Endothelial cell of umbilical vein (primary cell): Measurements from ENCODE around the gene SOX5. TPM values are rescaled to one million over a fixed set of nuclear protein-coding genes. Genes with fewer than 3 reads are reported as not detected.

Experiments used
- BruUV-seq: library from RNA; stranded (reverse); fragments of 400-500 nt; replicated peaks from 2 replicates; lab custom pipeline; 2021; lab: Mats Ljungman, UMichigan
- CTCF ChIA-PET: fragments of 300-600, 350-600 bp; sonication (Branson Sonifier 250); formaldehyde crosslinking; loops from one replicate; lab custom pipeline; 2021; ENCODE audit warnings: antibody characterized with exemption, inconsistent platforms; lab: Charles Lee
- POLR2A ChIA-PET: fragments of 300-600, 350-600 bp; sonication (Branson Sonifier 250); formaldehyde crosslinking; loops from one replicate; lab custom pipeline; 2021; ENCODE audit warnings: antibody characterized with exemption, inconsistent platforms; lab: Charles Lee
- DNase-seq: peaks from one replicate; pipeline ENCODE4 v3.0.0-alpha.2; 2011; ENCODE audit warnings: low read depth, low spot score
- FAIRE-seq: peaks from 2 replicates; lab custom pipeline; 2011; peaks lifted over from hg19 to GRCh38; lab: Jason Lieb, UNC
- H2AFZ ChIP-seq: 2 replicates; pipeline ENCODE4 v1.6.0; 2012; ENCODE audit warnings: low read depth, low read length, control low read depth, inconsistent platforms
- H3K27ac ChIP-seq: 2 replicates; pipeline ENCODE4 v1.5.1; 2011; ENCODE audit warnings: low read depth, mild to moderate bottlenecking, control low read depth, low read length, moderate library complexity; ENCODE audit not compliant: insufficient read depth
- H3K27me3 ChIP-seq, 2 experiments: 2 replicates each; pipeline versions ENCODE4 v1.6.0 to v1.6.1; 2011; ENCODE audit warnings: low read length in 2 of 2, mixed read lengths in 1 of 2; ENCODE audit not compliant: control insufficient read depth in 2 of 2, insufficient read depth in 2 of 2
- H3K36me3 ChIP-seq, 2 experiments: 2 replicates in 1 of 2; 3 replicates in 1 of 2; pipeline ENCODE4 v1.5.1; 2011; ENCODE audit warnings: low read length in 2 of 2, mild to moderate bottlenecking in 1 of 2, moderate library complexity in 1 of 2; ENCODE audit not compliant: control insufficient read depth in 2 of 2, insufficient read depth in 2 of 2; ENCODE audit errors: extremely low read depth in 1 of 2
- H3K4me1 ChIP-seq: 3 replicates; pipeline ENCODE4 v1.5.1; 2011; ENCODE audit warnings: mild to moderate bottlenecking, low read length; ENCODE audit not compliant: control insufficient read depth, insufficient read depth; ENCODE audit errors: extremely low read depth
- H3K4me2 ChIP-seq: 2 replicates; pipeline ENCODE4 v1.6.1; 2011; ENCODE audit warnings: low read length, control low read depth, mixed read lengths; ENCODE audit not compliant: insufficient read depth
- H3K4me3 ChIP-seq, 3 experiments: fragments of 200-600 bp in 1 of 3; sonication (generic), shearing (Covaris generic) in 1 of 3; replicated peaks in 1 of 3; 2 replicates each; pipeline ENCODE4 v1.5.1; 2011 to 2016; ENCODE audit warnings: control low read depth in 3 of 3, low read length in 3 of 3, mild to moderate bottlenecking in 2 of 3, inconsistent platforms in 1 of 3, low read depth in 1 of 3, moderate library complexity in 1 of 3; ENCODE audit not compliant: insufficient read depth in 1 of 3
- H3K79me2 ChIP-seq: 2 replicates; pipeline ENCODE4 v1.6.0; 2012; ENCODE audit warnings: low read length, inconsistent platforms; ENCODE audit not compliant: control insufficient read depth, insufficient read depth
- H3K9ac ChIP-seq: replicated peaks from 2 replicates; pipeline ENCODE3; 2011; ENCODE audit warnings: low read length, control low read depth; ENCODE audit not compliant: insufficient read depth; ENCODE audit errors: extremely low read depth
- H3K9me1 ChIP-seq: replicated peaks from 3 replicates; pipeline ENCODE4 v1.6.0; 2011; ENCODE audit warnings: mild to moderate bottlenecking, low read length; ENCODE audit not compliant: control insufficient read depth, insufficient read depth; ENCODE audit errors: extremely low read depth
- H3K9me3 ChIP-seq: replicated peaks from 2 replicates; pipeline ENCODE4 v1.5.1; 2012; ENCODE audit warnings: low read length, inconsistent platforms; ENCODE audit not compliant: control insufficient read depth, insufficient read depth
- H4K20me1 ChIP-seq: replicated peaks from 2 replicates; pipeline ENCODE3; 2011; ENCODE audit warnings: mild to moderate bottlenecking, low read length; ENCODE audit not compliant: control insufficient read depth, insufficient read depth; ENCODE audit errors: extremely low read depth
- CTCF ChIP-seq, 2 donors: IDR thresholded peaks; 1 replicate in 1 of 2; 2 replicates in 1 of 2; pipeline ENCODE4 v1.5.1; 2011; ENCODE audit warnings: low read length in 2 of 2, mild to moderate bottlenecking in 2 of 2, moderate library complexity in 2 of 2, control low read depth in 1 of 2, inconsistent platforms in 1 of 2, low read depth in 1 of 2; ENCODE audit not compliant: insufficient read depth in 1 of 2; ENCODE audit errors: extremely low read depth in 1 of 2
- EZH2 ChIP-seq: IDR thresholded peaks from 2 replicates; pipeline ENCODE4 v1.6.1; 2012; ENCODE audit warnings: borderline replicate concordance, low read depth, mild to moderate bottlenecking, moderate library complexity, low read length, inconsistent platforms; ENCODE audit not compliant: severe bottlenecking
- FOS ChIP-seq: IDR thresholded peaks from 2 replicates; pipeline ENCODE4 v1.6.1; 2011; ENCODE audit warnings: mild to moderate bottlenecking, low read length, moderate library complexity, borderline replicate concordance; ENCODE audit not compliant: insufficient read depth
- GATA2 ChIP-seq: IDR thresholded peaks from 2 replicates; pipeline ENCODE4 v1.7.0; 2011; ENCODE audit warnings: low read depth, mild to moderate bottlenecking, moderate library complexity, mixed read lengths, low read length; ENCODE audit not compliant: insufficient read length, insufficient read depth
- JUN ChIP-seq: IDR thresholded peaks from 2 replicates; pipeline ENCODE4 v1.6.1; 2011; ENCODE audit warnings: borderline replicate concordance, low read depth; ENCODE audit not compliant: insufficient read length, insufficient read depth
- MAX ChIP-seq: IDR thresholded peaks from 2 replicates; pipeline ENCODE4 v1.6.1; 2011; ENCODE audit not compliant: insufficient read depth, insufficient read length
- MYC ChIP-seq: IDR thresholded peaks from one replicate; pipeline ENCODE4 v1.6.1; 2011; ENCODE audit warnings: mild to moderate bottlenecking, low read depth, low read length
- POLR2A ChIP-seq: IDR thresholded peaks from 2 replicates; pipeline ENCODE4 v1.6.1; 2012; ENCODE audit warnings: low read depth, mild to moderate bottlenecking, control low read depth, low read length
- POLR2AphosphoS5 ChIP-seq: IDR thresholded peaks from 2 replicates; pipeline ENCODE4 v1.6.1; 2012; ENCODE audit warnings: low read depth, mild to moderate bottlenecking, control low read depth, low read length, moderate library complexity; ENCODE audit not compliant: insufficient read depth
- dilution Hi-C: fragments of 300-500 bp; cut with MboI; formaldehyde crosslinking; loops from one replicate; pipeline ENCODE4 v1.15.0; 2019; ENCODE audit warnings: low sequenced_read_pairs; ENCODE audit not compliant: extremely low pct_ligation_motif_present
- intact Hi-C: fragments of 100-400 bp; cut with micrococcal nuclease; formaldehyde crosslinking; loops from one replicate; pipeline ENCODE4 v1.10.0; 2022
- polyA plus RNA-seq, 4 experiments: library from polyadenylated mRNA; depleted of rRNA in 3 of 4; stranded (reverse) in 3 of 4; unstranded in 1 of 4; fragments of >200 nt; gene quantifications; 2 replicates each; pipeline versions ENCODE4 v1.2.1 to v1.2.3, GENCODE V29; 2011 to 2012; ENCODE audit warnings: missing spikeins in 1 of 4
- total RNA-seq: library from RNA; stranded (reverse); gene quantifications from 2 replicates; pipeline ENCODE4 v1.2.3, GENCODE V29; 2021

The SOX5 gene
- total and polyA plus RNA-seq, 2 donors (not counting 3 experiments of a cell fraction or from before 2014, with no cell fraction given), result 0.63 to 3.5 TPM

- H3K36me3 ChIP-seq, result no peaks in the 10 kb centered on the region
- no peaks in the 10 kb centered on the region for H4K20me1 ChIP-seq
- no peaks in the 10 kb centered on the region for H3K27me3 ChIP-seq
- no peaks in the 10 kb centered on the region for H3K79me2 ChIP-seq
- no peak for TF ChIP-seq EZH2
- TF ChIP-seq CTCF (IDR thresholded peaks at IDR 0.05; ENCODE audit: extremely low read depth in 1 of 2, insufficient read depth in 1 of 2, low read depth in 1 of 2, low read length in 2 of 2), result no peak
- no peak for TF ChIP-seq POLR2AphosphoS5
- no peak for TF ChIP-seq GATA2
- TF ChIP-seq POLR2A, result no peak
- no peak for TF ChIP-seq FOS
- no peak for TF ChIP-seq JUN
- TF ChIP-seq MAX, result no peak
- TF ChIP-seq MYC, result no peak
- no peak overlapping the region for H3K27ac ChIP-seq
- H2AFZ ChIP-seq, result no peak overlapping the region
- ChIA-PET POLR2A (no interaction called here), CTCF (interaction anchor here (0.6 kb wide), 1 partner anchor 27 kb away, joined by 3 read pairs; no protein-coding TSS in a partner anchor)
- no TSS peak for BruUV-seq
- FAIRE-seq, result no peak
- dilution Hi-C loops (no loop called here), intact Hi-C loops (no loop called here)
- no peak overlapping the region for H3K4me2 ChIP-seq
- no peak for DNase-seq
- H3K4me3 ChIP-seq, result no peak overlapping the region
- no peak overlapping the region for H3K9ac ChIP-seq
- no peaks in the 10 kb centered on the region for H3K9me1 ChIP-seq
- no peaks in the 10 kb centered on the region for H3K9me3 ChIP-seq
- H3K4me1 ChIP-seq, result no peaks in the 10 kb centered on the region
Measured at GRCh38 chr12:23742574-23742973, 206.9 kb downstream of the SOX5 start.
